ENCODE measurements around the gene PIAS1.

The PIAS1 gene

DNA sequence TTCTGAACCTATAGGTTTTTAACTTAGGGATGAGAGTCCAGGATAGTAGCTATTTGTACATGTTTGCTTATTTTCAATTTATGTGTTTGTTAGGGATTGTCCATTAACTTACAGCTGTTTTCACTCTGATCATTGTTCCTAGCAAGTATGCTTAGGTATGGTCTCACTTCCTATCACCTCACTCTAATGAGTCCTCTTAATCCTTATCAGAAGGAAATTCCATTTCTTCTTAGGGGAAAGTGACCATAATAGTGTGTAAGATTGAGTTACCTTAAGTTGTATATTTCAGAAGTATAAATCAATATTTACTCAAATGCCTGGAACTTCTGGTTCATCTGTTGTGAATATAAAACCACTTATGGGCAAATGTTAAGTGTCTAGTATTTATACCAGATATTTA is 53.0 kb downstream of the PIAS1 start:
- Histone ChIP-seq H3K36me3 (ENCODE audit: control insufficient read depth, insufficient read depth, low read length) (no peaks in the 10 kb centered on the region; the same call in none of the 2 replicates), H3K27me3 (replicated peaks; ENCODE audit: control insufficient read depth, insufficient read depth, low read length) (no peaks in the 10 kb centered on the region), H3K4me3 (replicated peaks; ENCODE audit: low read depth, low read length) (no peak overlapping the region)
- TF ChIP-seq, protein P1, sequence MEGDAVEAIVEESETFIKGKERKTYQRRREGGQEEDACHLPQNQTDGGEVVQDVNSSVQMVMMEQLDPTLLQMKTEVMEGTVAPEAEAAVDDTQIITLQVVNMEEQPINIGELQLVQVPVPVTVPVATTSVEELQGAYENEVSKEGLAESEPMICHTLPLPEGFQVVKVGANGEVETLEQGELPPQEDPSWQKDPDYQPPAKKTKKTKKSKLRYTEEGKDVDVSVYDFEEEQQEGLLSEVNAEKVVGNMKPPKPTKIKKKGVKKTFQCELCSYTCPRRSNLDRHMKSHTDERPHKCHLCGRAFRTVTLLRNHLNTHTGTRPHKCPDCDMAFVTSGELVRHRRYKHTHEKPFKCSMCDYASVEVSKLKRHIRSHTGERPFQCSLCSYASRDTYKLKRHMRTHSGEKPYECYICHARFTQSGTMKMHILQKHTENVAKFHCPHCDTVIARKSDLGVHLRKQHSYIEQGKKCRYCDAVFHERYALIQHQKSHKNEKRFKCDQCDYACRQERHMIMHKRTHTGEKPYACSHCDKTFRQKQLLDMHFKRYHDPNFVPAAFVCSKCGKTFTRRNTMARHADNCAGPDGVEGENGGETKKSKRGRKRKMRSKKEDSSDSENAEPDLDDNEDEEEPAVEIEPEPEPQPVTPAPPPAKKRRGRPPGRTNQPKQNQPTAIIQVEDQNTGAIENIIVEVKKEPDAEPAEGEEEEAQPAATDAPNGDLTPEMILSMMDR (IDR thresholded peaks at IDR 0.05; ENCODE audit: insufficient read depth, low read length, poor library complexity, severe bottlenecking), result no peak
- no peak for DNase-seq (ENCODE audit: extremely low read depth, insufficient read length)

DNA sequence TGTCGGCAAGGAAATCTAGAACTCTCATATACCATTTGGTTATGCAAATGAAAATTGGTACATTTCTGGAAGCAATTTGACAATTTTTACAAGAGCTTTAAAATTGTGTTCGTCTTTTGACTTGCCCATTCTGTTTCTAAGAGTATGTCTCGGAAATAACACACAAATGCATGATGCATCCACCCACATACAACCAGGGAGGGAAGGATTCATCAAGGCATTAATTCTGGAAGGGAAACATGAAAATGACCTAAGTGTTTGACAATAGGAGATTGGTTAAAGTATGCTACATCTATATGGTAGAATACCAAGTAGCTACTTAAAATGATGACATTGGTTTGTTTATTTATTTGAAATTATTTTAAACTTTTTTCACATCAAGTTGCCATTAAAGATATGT is 58.6 kb downstream of the PIAS1 start:
- Histone ChIP-seq H3K36me3 (ENCODE audit: control insufficient read depth, insufficient read depth, low read length) (no peaks in the 10 kb centered on the region; the same call in 1 of the 2 replicates), H3K27me3 (replicated peaks; ENCODE audit: control insufficient read depth, insufficient read depth, low read length) (no peaks in the 10 kb centered on the region), H3K4me3 (replicated peaks; ENCODE audit: low read depth, low read length) (no peak overlapping the region)
- TF ChIP-seq, protein P1 (IDR thresholded peaks at IDR 0.05; ENCODE audit: insufficient read depth, low read length, poor library complexity, severe bottlenecking), result no peak
- no peak for DNase-seq (ENCODE audit: extremely low read depth, insufficient read length)

DNA sequence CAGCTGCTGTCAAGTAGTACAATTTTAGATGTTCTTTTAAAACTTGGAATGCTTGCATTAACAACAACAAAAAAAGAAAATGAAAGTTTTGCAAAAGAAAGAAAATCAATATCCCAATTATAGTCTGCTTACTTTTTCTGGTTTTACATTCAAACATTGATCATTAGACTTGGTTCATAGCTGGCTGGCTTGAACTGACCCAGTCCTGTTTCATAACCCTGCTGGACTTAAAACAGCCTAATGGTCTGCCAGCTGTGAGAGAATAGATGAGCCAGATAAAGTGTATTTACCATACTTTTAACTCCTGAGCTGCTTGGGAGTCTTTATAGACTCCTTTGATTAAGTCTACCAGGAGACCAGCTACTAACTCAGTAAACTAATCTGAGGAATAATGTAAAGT is 59.2 kb downstream of the PIAS1 start:
- TF ChIP-seq, protein P1 (IDR thresholded peaks at IDR 0.05; ENCODE audit: insufficient read depth, low read length, poor library complexity, severe bottlenecking), result no peak
- DNase-seq (ENCODE audit: extremely low read depth, insufficient read length), result no peak
- no peaks in the 10 kb centered on the region for H3K27me3 ChIP-seq (replicated peaks; ENCODE audit: control insufficient read depth, insufficient read depth, low read length)
- no peak overlapping the region for H3K4me3 ChIP-seq (replicated peaks; ENCODE audit: low read depth, low read length)
- no peaks in the 10 kb centered on the region; the same call in 1 of the 2 replicates for H3K36me3 ChIP-seq (ENCODE audit: control insufficient read depth, insufficient read depth, low read length)

DNA sequence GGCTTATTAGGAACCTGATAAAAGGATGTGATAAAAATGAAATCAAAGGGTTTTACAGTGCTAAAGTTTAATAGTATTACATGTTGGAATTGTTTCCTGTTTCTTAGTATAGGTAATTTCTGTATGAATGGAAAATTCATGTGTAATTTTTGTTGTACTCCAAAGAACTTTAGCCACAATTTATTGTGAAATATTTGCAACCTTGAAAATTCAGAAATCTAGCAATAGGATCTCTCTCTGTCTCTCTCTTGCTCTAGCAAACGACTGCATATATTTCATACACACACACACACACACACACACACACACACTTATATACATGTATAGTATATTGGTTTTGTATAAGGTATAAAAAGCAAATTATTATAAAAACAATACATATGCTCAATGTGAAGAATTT is 59.6 kb downstream of the PIAS1 start:
- TF ChIP-seq, protein P1 (IDR thresholded peaks at IDR 0.05; ENCODE audit: insufficient read depth, low read length, poor library complexity, severe bottlenecking), result no peak
- Histone ChIP-seq H3K27me3 (replicated peaks; ENCODE audit: control insufficient read depth, insufficient read depth, low read length) (no peaks in the 10 kb centered on the region), H3K4me3 (replicated peaks; ENCODE audit: low read depth, low read length) (no peak overlapping the region), H3K36me3 (ENCODE audit: control insufficient read depth, insufficient read depth, low read length) (no peaks in the 10 kb centered on the region; the same call in 1 of the 2 replicates)
- DNase-seq (ENCODE audit: extremely low read depth, insufficient read length), result no peak

DNA sequence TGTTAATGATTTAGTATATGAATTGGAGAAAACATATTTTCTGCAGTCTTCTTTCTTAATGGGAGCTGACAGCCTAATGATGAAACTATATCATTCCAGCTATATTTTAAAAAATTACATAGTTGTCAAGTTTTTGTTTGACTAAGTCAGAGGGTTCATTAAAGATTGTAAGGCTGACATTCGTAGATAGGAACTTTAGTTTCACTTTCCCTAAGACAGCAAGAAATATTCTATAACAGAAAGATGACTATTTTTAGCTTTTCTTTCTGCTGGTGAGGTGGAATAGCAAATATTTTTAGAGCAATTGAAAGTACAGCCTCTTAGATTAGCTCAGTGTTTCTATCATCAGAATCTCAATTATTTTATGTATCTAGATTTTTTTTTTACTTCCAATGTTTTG is 60.2 kb downstream of the PIAS1 start:
- Histone ChIP-seq H3K4me3 (replicated peaks; ENCODE audit: low read depth, low read length) (no peak overlapping the region), H3K36me3 (ENCODE audit: control insufficient read depth, insufficient read depth, low read length) (no peaks in the 10 kb centered on the region; the same call in 1 of the 2 replicates), H3K27me3 (replicated peaks; ENCODE audit: control insufficient read depth, insufficient read depth, low read length) (no peaks in the 10 kb centered on the region)
- TF ChIP-seq, protein P1 (IDR thresholded peaks at IDR 0.05; ENCODE audit: insufficient read depth, low read length, poor library complexity, severe bottlenecking), result no peak
- DNase-seq (ENCODE audit: extremely low read depth, insufficient read length), result peak; percentile 26

DNA sequence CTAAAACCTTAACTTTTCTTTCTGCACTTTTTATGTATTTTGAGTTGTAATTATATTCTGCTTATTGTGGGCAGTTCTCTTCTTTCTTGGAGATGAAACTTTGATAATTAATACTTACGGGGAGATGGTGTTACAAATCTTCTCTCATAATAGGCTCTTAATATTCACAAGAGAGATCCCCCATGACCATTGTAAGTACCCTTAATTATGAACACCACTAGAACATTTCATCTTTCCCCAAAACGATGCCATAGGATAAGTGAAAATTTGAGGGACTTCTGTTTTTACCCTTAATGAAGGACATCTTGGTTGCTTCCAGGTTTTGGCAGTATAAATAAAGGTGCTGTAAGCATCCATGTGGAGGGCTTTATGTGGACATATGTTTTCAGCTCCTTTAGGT is 60.7 kb downstream of the PIAS1 start:
- Histone ChIP-seq H3K27me3 (replicated peaks; ENCODE audit: control insufficient read depth, insufficient read depth, low read length) (no peaks in the 10 kb centered on the region), H3K36me3 (ENCODE audit: control insufficient read depth, insufficient read depth, low read length) (no peaks in the 10 kb centered on the region; the same call in 1 of the 2 replicates), H3K4me3 (replicated peaks; ENCODE audit: low read depth, low read length) (no peak overlapping the region)
- TF ChIP-seq, protein P1 (IDR thresholded peaks at IDR 0.05; ENCODE audit: insufficient read depth, low read length, poor library complexity, severe bottlenecking), result no peak
- no peak for DNase-seq (ENCODE audit: extremely low read depth, insufficient read length)
